Measurements from ENCODE around the gene ZSWIM1.

Gene ZSWIM1

DNA sequence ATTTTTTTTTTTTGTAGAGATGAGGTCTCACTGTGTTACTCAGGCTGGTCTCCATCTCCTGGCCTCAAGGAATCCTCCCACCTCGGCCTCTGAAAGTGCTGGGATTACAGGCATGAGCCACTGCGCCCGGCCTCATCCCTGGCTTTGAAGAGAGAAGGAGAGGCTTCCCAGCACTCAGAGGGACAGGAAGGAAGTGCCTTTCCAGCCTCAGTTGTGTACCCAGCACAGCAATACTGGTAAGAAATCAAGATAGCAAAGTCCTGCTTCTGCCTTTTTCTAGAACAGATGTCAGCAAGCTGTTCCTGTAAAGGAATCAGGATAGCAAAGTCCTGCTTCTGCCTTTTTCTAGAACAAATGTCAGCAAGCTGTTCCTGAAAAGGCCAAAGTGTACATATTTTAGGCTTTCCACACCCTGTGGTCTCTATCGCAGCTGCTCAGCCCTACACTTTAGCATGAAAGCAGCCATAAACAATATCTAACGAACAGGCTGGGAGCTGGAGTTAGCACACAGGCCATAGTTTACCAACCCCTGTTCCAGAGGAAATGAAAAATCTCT, 37.2 kb downstream of the ZSWIM1 start:
- Histone ChIP-seq H3K4me1 (ENCODE audit: control insufficient read depth, insufficient read depth, low read length) (no peaks in the 10 kb centered on the region), H3K9me3 (ENCODE audit: control insufficient read depth, insufficient read depth, low read length) (no peaks in the 10 kb centered on the region), H3K9ac (ENCODE audit: low read depth, low read length) (no peak overlapping the region)

DNA sequence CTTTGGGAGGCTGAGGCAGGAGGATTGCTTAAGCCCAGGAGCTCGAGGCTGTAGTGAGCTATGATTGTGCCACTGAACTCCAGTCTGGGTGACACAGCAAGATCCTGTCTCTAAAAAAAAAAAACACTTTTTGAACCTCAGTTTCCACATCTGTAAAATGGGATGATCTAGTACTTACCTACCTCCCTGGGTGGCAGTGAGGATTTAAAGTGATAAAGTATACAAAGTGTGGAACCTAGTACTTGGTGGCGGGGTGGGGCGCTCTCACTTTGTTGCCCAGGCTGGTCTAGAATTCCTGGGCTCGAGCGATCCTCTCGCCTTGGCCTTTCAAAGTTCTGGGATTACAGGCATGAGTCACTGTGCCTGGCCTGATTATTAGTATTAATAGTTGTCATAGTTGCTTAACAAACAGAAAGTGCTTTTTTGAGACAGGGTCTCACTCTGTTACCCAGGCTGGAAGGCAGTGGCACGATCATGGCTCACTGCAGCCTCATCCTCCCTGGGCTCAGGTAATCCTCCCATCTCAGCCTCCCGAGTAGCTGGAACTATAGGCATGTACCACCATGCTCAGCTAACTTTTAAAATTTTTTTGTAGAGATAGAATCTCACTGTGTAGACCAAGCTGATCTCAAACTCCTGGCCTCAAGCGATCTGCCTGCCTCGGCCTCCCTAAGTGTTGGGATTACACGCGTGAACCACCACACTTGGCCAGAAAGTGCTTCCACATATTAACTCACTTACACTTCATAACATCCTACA, 37.9 kb downstream of the ZSWIM1 start:
- Histone ChIP-seq H3K27me3 (ENCODE audit: control insufficient read depth, insufficient read depth, low read length) (no peaks in the 10 kb centered on the region), H3K4me3 (ENCODE audit: low read depth, low read length) (no peak overlapping the region), H3K4me1 (ENCODE audit: control insufficient read depth, insufficient read depth, low read length) (no peaks in the 10 kb centered on the region), H3K36me3 (ENCODE audit: control insufficient read depth, insufficient read depth, low read length) (no peaks in the 10 kb centered on the region), H3K9me3 (ENCODE audit: control insufficient read depth, insufficient read depth, low read length) (no peaks in the 10 kb centered on the region), H3K9ac (ENCODE audit: low read depth, low read length) (no peak overlapping the region)

More for the DNA sequence above, 37.2 kb downstream of the ZSWIM1 start:
- H3K4me3 ChIP-seq (ENCODE audit: low read depth, low read length), result no peak overlapping the region
- no peaks in the 10 kb centered on the region for H3K27me3 ChIP-seq (ENCODE audit: control insufficient read depth, insufficient read depth, low read length)
- no peaks in the 10 kb centered on the region for H3K36me3 ChIP-seq (ENCODE audit: control insufficient read depth, insufficient read depth, low read length)

DNA sequence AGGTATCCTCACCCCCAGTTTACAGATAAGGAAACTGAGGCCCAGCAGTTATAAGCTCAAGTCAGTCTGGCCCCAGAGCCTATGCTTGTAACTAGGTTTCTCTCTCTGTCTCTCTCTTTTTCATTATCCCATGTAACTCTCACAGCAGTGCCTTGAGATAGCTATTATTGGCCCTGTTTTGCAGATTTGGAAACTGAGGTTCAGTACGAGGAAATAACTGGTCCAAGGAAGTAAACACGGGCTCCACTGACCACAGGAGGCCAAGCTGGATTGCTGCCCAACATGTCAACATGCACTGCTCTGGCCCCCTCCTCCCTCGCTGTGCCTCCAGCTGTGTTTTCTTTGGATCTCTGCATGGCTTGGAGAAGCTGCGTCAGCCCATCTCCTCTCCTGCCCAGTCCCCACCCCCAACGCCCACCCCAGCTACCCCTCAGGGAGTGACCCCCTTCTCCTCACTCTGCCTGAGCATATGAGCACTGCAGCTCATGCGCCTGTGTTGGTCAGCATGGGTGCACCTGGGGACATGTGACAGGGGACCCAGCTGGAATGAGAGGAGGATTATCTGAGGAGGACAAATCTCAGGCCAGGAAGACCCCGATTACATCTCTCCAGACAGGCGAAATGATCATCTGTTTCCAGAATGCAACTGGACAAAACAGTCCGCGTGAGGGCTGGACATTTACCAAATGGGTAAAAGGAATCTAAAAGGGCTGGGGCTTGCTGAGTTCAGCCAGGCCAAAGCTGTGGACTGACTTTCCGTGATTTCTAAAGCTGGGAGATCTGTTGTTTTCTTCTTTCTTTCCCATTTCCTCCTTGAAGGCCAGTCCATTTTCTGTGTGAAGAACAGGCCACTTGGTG, 38.7 kb downstream of the ZSWIM1 start:
- no peaks in the 10 kb centered on the region for H3K27me3 ChIP-seq (ENCODE audit: control insufficient read depth, insufficient read depth, low read length)
- no peak overlapping the region for H3K9ac ChIP-seq (ENCODE audit: low read depth, low read length)
- no peaks in the 10 kb centered on the region for H3K36me3 ChIP-seq (ENCODE audit: control insufficient read depth, insufficient read depth, low read length)
- no peak overlapping the region for H3K4me3 ChIP-seq (ENCODE audit: low read depth, low read length)
- H3K4me1 ChIP-seq (ENCODE audit: control insufficient read depth, insufficient read depth, low read length), result no peaks in the 10 kb centered on the region
- no peaks in the 10 kb centered on the region for H3K9me3 ChIP-seq (ENCODE audit: control insufficient read depth, insufficient read depth, low read length)

GRCh38 chr20:45920462-45921336, 39.7 kb downstream of the ZSWIM1 start:
- Histone ChIP-seq H3K27me3 (ENCODE audit: control insufficient read depth, insufficient read depth, low read length) (no peaks in the 10 kb centered on the region), H3K9ac (ENCODE audit: low read depth, low read length) (no peak overlapping the region), H3K36me3 (ENCODE audit: control insufficient read depth, insufficient read depth, low read length) (no peaks in the 10 kb centered on the region), H3K9me3 (ENCODE audit: control insufficient read depth, insufficient read depth, low read length) (no peaks in the 10 kb centered on the region), H3K4me1 (ENCODE audit: control insufficient read depth, insufficient read depth, low read length) (peaks cover 2% of the 10 kb centered on the region), H3K4me3 (ENCODE audit: low read depth, low read length) (no peak overlapping the region)

DNA sequence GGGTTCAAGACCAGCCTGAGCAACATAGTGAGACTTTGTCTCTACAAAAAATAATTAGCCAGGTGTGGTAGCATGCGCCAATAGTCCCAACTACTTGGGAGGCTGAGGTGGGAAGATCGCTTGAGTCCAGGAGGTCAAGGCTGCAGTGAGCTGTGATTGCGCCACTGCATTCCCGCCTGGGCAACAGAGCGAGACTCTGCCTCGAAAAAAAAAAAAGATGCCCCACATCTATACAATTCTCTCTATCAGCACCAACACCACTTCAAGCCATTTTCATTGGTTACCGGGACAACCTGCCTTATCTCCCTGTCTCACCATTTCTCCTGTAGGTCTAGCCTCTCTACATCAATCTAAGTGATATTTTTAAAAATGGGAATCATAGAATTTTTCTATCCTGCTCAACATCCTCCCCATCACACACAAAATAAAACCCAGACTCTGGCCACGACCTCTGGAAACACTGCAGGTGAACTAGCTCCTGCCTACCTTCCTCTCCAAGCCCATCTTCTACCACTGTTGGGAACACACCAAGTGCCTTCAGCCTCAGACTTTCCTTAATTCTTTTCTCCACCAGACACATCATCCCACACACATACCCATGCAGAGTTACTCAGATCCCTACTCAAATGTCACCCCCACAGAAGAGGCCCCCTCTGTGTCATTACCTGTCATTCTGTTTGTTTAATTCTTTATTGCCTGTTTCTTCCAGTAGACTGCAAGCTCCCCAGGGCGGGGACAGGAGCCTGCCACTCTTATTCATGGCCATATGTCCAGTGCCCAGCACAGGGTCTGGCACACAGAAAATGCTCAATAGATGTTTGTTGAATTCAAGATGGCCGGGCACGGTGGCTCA, 40.5 kb downstream of the ZSWIM1 start:
- H3K9me3 ChIP-seq (ENCODE audit: control insufficient read depth, insufficient read depth, low read length), result no peaks in the 10 kb centered on the region
- H3K27me3 ChIP-seq (ENCODE audit: control insufficient read depth, insufficient read depth, low read length), result no peaks in the 10 kb centered on the region
- H3K4me1 ChIP-seq (ENCODE audit: control insufficient read depth, insufficient read depth, low read length), result peaks cover 2% of the 10 kb centered on the region
- H3K9ac ChIP-seq (ENCODE audit: low read depth, low read length), result no peak overlapping the region
- no peaks in the 10 kb centered on the region for H3K36me3 ChIP-seq (ENCODE audit: control insufficient read depth, insufficient read depth, low read length)
- no peak overlapping the region for H3K4me3 ChIP-seq (ENCODE audit: low read depth, low read length)

DNA sequence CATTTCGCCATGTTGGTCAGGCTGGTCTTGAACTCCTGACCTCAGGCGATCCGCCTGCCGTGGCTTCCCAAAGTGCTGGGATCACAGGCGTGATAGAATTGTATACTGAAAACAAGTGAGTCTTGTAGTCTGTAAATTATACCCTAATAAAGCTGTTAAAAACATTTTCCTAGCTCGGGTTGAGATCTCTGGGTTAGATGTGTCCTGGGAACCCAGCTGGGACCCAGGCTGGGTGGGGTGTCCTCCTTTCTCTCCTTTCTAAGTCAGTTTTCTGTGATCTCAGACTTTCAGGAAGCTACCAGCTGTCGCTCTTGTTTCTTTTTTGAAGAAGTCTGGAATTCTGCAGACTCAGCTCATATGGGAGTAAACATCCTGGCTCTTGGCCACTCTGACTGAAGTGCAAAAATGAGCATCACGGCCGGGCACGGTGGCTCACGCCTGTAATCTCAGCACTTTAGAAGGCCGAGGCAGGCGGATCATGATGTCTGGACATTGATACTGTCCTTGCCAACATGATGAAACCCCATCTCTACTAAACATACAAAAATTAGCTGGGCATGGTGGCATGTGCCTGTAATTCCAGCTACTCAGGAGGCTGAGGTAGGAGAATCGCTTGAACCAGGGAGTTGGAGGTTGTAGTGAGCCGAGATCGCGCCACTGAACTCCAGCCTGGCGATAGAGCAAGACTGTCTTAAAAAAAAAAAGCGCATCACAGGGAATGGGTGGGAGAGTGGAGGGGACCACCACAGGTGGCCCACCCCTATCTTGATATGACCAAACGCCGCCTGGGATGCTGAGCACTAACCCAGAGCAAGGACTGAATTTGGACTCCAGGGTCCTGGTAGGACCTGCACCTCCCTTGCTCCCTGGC, 43.6 kb downstream of the ZSWIM1 start:
- Histone ChIP-seq H3K4me1 (ENCODE audit: control insufficient read depth, insufficient read depth, low read length) (peaks cover 2% of the 10 kb centered on the region), H3K9me3 (ENCODE audit: control insufficient read depth, insufficient read depth, low read length) (no peaks in the 10 kb centered on the region), H3K9ac (ENCODE audit: low read depth, low read length) (no peak overlapping the region), H3K36me3 (ENCODE audit: control insufficient read depth, insufficient read depth, low read length) (no peaks in the 10 kb centered on the region), H3K4me3 (ENCODE audit: low read depth, low read length) (no peak overlapping the region), H3K27me3 (ENCODE audit: control insufficient read depth, insufficient read depth, low read length) (no peaks in the 10 kb centered on the region)

- Histone ChIP-seq H3K9me3 (ENCODE audit: control insufficient read depth, insufficient read depth, low read length) (no peaks in the 10 kb centered on the region), H3K4me3 (ENCODE audit: low read depth, low read length) (no peak overlapping the region), H3K27me3 (ENCODE audit: control insufficient read depth, insufficient read depth, low read length) (no peaks in the 10 kb centered on the region), H3K4me1 (ENCODE audit: control insufficient read depth, insufficient read depth, low read length) (peaks cover 2% of the 10 kb centered on the region), H3K36me3 (ENCODE audit: control insufficient read depth, insufficient read depth, low read length) (no peaks in the 10 kb centered on the region), H3K9ac (ENCODE audit: low read depth, low read length) (no peak overlapping the region)
Observed at GRCh38 chr20:45925821-45926506, 44.9 kb downstream of the ZSWIM1 start.

GRCh38 chr20:45926731-45927070, 45.7 kb downstream of the ZSWIM1 start:
- H3K9me3 ChIP-seq (ENCODE audit: control insufficient read depth, insufficient read depth, low read length), result no peaks in the 10 kb centered on the region
- no peak overlapping the region for H3K9ac ChIP-seq (ENCODE audit: low read depth, low read length)
- no peaks in the 10 kb centered on the region for H3K27me3 ChIP-seq (ENCODE audit: control insufficient read depth, insufficient read depth, low read length)
- no peaks in the 10 kb centered on the region for H3K36me3 ChIP-seq (ENCODE audit: control insufficient read depth, insufficient read depth, low read length)
- peaks cover 2% of the 10 kb centered on the region for H3K4me1 ChIP-seq (ENCODE audit: control insufficient read depth, insufficient read depth, low read length)
- H3K4me3 ChIP-seq (ENCODE audit: low read depth, low read length), result no peak overlapping the region

DNA sequence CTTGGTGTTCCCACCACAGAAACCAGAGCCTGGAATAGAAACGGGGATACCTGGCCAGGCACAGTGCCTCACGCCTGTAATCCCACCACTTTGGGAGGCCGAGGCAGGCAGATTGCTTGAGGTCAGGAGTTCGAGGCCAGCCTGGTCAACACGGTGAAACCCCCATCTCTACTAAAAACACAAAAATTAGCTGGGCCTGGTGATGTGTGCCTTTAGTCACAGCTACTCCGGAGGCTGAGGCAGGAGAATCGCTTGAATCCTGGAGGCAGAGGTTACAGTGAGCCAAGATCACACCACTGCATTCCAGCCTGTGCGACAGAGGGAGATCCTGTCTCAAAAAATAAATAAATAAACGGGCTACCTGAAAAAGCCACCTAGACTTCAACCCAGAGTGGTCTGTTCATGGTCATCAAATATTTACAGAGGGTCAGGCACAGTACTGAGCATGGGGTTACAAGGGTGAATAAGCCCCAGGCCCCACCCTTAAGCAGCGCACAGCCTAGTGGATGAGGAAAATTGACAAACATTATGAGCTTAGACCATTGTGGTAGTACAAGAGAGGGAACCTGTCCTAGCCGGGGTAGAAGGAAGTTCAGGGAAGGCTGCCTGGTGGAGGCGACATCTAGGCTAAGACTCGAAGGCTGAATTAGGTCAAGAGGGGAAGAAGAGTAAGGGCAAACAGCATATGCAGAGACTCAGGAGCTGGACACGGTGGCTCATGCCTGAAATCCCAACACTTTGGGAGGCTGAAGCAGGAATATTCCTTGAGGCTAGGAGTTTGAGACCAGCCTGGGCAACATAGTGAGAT, 46.2 kb downstream of the ZSWIM1 start:
- Histone ChIP-seq H3K4me3 (ENCODE audit: low read depth, low read length) (no peak overlapping the region), H3K9ac (ENCODE audit: low read depth, low read length) (no peak overlapping the region), H3K9me3 (ENCODE audit: control insufficient read depth, insufficient read depth, low read length) (no peaks in the 10 kb centered on the region), H3K27me3 (ENCODE audit: control insufficient read depth, insufficient read depth, low read length) (no peaks in the 10 kb centered on the region), H3K4me1 (ENCODE audit: control insufficient read depth, insufficient read depth, low read length) (peaks cover 2% of the 10 kb centered on the region), H3K36me3 (ENCODE audit: control insufficient read depth, insufficient read depth, low read length) (no peaks in the 10 kb centered on the region)
